HG03066 (cell line): ENCODE measurements around the gene ALB.
"Not testable (repeated sequence)": the region's sequence is repeated elsewhere in the genome, so short reads cannot be mapped to it uniquely, and the experiment has no call there.

Source experiments
- ATAC-seq: cut with Tn5 transposase; IDR thresholded peaks from one replicate; pipeline ENCODE4 v1.9.1; 2021; ENCODE audit warnings: low read depth; ENCODE audit not compliant: unreplicated experiment

Gene ALB

DNA sequence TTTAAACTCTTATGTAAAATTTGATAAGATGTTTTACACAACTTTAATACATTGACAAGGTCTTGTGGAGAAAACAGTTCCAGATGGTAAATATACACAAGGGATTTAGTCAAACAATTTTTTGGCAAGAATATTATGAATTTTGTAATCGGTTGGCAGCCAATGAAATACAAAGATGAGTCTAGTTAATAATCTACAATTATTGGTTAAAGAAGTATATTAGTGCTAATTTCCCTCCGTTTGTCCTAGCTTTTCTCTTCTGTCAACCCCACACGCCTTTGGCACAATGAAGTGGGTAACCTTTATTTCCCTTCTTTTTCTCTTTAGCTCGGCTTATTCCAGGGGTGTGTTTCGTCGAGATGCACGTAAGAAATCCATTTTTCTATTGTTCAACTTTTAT is at the start of gene ALB:
TSS of gene ALB (plus strand) at position 246 of the 400 bp plus-strand sequence. CDS start at position 287, 41 bp downstream.
- ATAC-seq, result no peak

DNA sequence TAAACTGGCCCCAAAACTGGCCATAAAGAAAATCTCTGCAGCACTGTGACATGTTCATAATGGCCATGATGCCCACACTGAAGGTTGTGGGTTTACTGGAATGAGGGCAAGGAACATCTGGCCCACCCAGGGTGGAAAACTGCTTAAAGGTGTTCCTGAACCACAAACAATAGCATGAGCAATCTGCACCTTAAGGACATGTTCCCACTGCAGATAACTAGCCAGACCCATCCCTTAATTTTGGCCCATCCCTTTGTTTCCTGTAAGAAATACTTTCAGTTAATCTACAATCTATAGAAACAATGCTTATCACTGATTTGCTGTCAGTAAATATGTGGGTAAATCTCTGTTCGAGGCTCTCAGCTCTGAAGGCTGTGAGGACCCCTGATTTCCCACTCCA is 46.9 kb upstream of the ALB start:
- ATAC-seq, result not testable (repeated sequence)

- not testable (repeated sequence) for ATAC-seq
Observed at GRCh38 chr4:73369506-73370199, 34.4 kb upstream of the ALB start.

DNA sequence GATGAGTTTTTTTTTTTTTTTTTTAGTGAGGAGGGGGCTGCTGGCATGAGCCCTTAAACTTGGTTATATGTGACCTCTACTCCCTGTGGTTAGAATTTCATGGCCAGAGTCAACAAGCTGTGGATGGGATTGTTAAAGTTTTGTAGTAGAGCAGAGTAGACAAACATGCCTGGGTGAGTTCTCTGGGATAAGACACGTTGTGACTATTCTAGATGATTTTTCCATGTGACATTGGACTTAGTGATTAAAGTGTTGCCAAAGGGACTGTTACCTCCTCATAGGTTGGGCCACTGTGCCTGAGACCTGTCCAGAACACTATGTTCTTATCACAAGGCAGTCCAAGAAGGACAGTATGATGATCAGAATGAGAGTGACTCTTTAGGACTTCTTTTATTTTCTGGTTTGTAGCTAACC is 28.8 kb upstream of the ALB start:
- no peak for ATAC-seq

GRCh38 chr4:73376251-73376650 is 27.8 kb upstream of the ALB start:
- no peak for ATAC-seq

DNA sequence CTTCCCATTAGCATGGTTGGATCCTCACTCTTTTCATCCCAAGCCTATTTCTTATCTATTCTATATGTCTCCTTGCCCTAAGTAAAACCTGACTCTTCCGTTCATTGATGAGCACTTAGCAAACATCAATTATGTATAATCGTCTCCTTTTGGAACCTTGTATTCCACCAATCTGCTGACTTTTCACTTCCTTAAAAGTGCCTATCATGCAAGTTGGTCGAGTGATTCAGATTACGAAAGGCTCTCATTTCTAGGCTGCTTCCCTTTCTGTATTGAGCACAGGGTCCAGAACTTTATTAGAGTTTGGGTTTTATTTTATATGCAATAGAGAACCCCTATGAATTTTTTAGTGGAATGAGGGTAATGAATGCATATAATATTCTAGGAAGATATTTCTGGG is 27.1 kb upstream of the ALB start:
- ATAC-seq, result no peak

- ATAC-seq, result no peak
Observed at GRCh38 chr4:73378887-73379286, 25.2 kb upstream of the ALB start.

DNA sequence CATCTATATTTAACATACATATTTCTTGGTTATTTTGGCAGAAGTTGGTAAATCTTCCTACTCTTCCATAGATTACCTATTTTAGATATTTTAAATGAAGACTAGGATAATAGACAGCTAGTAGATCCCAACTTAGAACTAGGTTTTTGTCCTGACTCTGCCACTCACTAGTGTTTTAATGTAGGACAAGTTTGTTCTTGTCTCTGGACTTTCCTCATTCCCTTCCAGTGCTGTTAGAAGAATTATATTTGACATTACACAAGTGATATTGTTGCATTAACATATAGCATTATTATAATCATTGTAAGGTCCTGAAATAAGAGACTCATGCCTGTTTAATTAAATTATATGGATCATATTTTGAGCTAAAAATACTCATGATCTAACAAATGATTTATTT is 24.1 kb upstream of the ALB start:
- no peak for ATAC-seq

- no peak for ATAC-seq
Observed at GRCh38 chr4:73381214-73381613, 22.9 kb upstream of the ALB start.

- no peak for ATAC-seq
Observed at GRCh38 chr4:73383452-73383851, 20.6 kb upstream of the ALB start.

DNA sequence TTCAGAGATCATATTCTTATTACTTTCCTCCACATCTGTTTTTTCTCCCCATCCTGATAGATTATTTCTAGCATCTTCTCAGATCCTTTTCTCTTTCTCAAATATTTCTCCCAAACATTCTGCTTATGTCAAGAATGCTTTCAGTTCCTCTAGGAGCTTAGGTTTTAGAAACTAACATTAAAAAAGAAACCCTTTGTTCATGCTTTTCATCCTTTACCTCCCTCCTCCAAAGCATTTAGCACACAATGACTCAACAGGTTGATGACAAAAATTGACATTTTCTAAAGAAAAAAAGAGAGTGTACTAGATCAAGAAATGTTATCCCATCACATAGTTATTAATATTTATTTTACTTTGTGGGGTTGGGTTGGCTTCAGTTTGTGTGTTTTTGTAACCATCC is 16.5 kb upstream of the ALB start:
- no peak for ATAC-seq

GRCh38 chr4:73388887-73389286 is 15.2 kb upstream of the ALB start:
- ATAC-seq, result no peak

- not testable (repeated sequence) for ATAC-seq
Observed at GRCh38 chr4:73389663-73390062, 14.4 kb upstream of the ALB start.

- ATAC-seq, result no peak
Observed at GRCh38 chr4:73391774-73392173, 12.3 kb upstream of the ALB start.

GRCh38 chr4:73392936-73393335 is 11.2 kb upstream of the ALB start:
- ATAC-seq, result no peak

- no peak for ATAC-seq
Observed at GRCh38 chr4:73396304-73396703, 7.8 kb upstream of the ALB start.

DNA sequence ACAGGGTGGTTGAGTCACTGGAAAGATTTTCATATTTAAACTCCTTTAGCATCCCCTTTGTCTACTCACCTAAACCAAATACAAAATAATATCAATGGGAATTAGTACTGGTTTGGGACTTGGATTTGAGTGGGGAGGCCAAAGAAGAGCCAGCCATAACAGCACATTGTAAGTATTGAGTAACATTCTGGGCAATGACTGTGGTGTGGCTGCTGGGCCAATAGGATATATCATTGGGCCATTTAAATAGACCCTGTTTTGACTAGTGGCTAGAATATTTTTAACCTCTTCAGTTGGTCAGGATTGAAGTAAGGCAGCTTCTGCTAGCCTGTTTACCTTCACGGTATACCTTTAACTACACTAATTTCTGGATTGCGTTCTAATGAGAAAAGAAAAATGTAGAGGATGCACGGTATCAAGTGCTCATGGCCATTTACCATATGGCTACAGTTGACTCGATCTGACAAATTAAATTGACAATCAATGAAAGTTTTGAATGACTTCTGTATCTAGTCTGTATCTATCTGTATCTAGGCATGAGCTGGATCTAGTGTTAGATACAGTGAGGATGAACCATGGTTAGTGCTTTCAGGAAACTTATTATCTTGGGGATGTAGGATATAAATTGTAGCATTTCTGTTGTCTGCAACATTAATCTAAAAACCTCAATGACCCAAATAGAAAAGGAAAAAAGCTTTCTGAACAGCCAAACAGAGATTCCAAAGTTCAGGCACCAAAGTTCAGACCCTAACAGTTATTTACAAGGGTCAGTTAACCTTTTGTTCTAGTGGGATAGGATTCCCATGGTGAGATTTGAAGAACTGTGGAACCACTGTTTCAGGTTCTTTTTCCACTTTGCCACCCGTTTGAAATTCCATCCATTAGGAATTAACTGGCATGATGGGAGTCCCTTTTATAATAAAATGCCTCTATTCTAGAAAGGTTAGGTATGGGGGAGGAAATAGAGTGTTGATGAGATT is 6.8 kb upstream of the ALB start:
- ATAC-seq, result no peak

- ATAC-seq, result no peak
Observed at GRCh38 chr4:73401412-73401811, 2.7 kb upstream of the ALB start.

DNA sequence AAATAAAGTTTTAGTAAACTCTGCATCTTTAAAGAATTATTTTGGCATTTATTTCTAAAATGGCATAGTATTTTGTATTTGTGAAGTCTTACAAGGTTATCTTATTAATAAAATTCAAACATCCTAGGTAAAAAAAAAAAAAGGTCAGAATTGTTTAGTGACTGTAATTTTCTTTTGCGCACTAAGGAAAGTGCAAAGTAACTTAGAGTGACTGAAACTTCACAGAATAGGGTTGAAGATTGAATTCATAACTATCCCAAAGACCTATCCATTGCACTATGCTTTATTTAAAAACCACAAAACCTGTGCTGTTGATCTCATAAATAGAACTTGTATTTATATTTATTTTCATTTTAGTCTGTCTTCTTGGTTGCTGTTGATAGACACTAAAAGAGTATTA is 370 bp downstream of the ALB start:
- ATAC-seq, result no peak

- no peak for ATAC-seq
Observed at GRCh38 chr4:73405138-73405537, 1.1 kb downstream of the ALB start.

DNA sequence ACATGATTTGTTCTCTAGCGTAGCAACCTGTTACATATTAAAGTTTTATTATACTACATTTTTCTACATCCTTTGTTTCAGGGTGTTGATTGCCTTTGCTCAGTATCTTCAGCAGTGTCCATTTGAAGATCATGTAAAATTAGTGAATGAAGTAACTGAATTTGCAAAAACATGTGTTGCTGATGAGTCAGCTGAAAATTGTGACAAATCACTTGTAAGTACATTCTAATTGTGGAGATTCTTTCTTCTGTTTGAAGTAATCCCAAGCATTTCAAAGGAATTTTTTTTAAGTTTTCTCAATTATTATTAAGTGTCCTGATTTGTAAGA is 2.4 kb downstream of the ALB start:
- no peak for ATAC-seq

- no peak for ATAC-seq
Observed at GRCh38 chr4:73407227-73407673, 3.2 kb downstream of the ALB start.
